ENCODE measurements around the gene PTPRK. TPM values are rescaled to one million over a fixed set of nuclear protein-coding genes. Genes with fewer than 3 reads are reported as not detected.

The PTPRK gene
- total RNA-seq, 1 experiment from 2014 or later: 34.2 TPM

DNA sequence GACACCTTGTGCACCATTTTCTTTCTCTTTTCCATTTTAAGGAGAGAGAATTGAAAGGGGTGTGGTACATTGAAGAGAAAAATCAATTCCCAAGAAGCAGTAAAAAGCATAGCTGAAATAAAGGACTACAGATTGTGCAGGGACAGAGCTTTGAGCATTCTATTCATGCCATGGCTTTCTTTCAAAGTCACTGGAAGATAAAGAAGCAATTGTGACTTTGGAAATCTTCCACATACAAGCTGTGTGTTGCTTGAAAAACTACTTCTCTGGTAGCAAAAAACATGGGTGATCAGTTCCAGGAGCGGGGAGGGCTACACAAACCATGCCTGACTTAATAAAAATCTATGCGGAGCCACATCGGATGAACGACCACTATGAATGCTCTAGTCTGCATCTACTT is 389.4 kb downstream of the PTPRK start:
- DNase-seq (ENCODE audit: low read depth, low spot score) (no peak), ATAC-seq (no peak)
- no peaks in the 10 kb centered on the region for H3K79me2 ChIP-seq (ENCODE audit: insufficient read depth, low read length)
- ChIA-PET POLR2A (no interaction called here), CTCF (no interaction called here), RAD21 (ENCODE audit: low non-redundant PET in 1 of 2, low total read pairs in 2 of 2, uncharacterized antibody in 2 of 2, unreplicated experiment in 2 of 2) (no interaction called here)
- no peak overlapping the region for H3K4me2 ChIP-seq (ENCODE audit: low read length)
- no peaks in the 10 kb centered on the region for H3K36me3 ChIP-seq (ENCODE audit: control insufficient read depth in 1 of 2, insufficient read depth in 2 of 2, low read length in 2 of 2)
- TF ChIP-seq CEBPB (IDR thresholded peaks at IDR 0.05; ENCODE audit: low read depth) (no peak), CTCF (IDR thresholded peaks at IDR 0.05 in 2 of 3, conservative IDR thresholded peaks at IDR 0.05 in 1 of 3; ENCODE audit: borderline replicate concordance in 1 of 3, insufficient read depth in 1 of 3, low read depth in 2 of 3, low read length in 2 of 3) (no peak), SIN3A (IDR thresholded peaks at IDR 0.05; ENCODE audit: low read depth) (no peak), REST (IDR thresholded peaks at IDR 0.05; ENCODE audit: low read depth) (no peak), EZH2phosphoT487 (IDR thresholded peaks at IDR 0.05; ENCODE audit: borderline replicate concordance) (no peak), RAD21 (IDR thresholded peaks at IDR 0.05; ENCODE audit: low read depth) (no peak), SRF (IDR thresholded peaks at IDR 0.05; ENCODE audit: low read depth) (no peak), ZBTB33 (IDR thresholded peaks at IDR 0.05; ENCODE audit: extremely low read depth, insufficient replicate concordance, low read length) (no peak), CBX3 (IDR thresholded peaks at IDR 0.05; ENCODE audit: low read depth) (no peak), ELF1 (IDR thresholded peaks at IDR 0.05; ENCODE audit: borderline replicate concordance, low read depth) (no peak), POLR2AphosphoS5 (IDR thresholded peaks at IDR 0.05; ENCODE audit: low read depth, low read length) (no peak), SP1 (IDR thresholded peaks at IDR 0.05; ENCODE audit: low read depth) (no peak), JUND (IDR thresholded peaks at IDR 0.05) (no peak)
- TF ChIP-seq, protein P1, sequence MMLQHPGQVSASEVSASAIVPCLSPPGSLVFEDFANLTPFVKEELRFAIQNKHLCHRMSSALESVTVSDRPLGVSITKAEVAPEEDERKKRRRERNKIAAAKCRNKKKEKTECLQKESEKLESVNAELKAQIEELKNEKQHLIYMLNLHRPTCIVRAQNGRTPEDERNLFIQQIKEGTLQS (IDR thresholded peaks at IDR 0.05): no peak
- 0 out of 4 replicates have a peak, but pooled peaks cover 0 to 2% of the 10 kb centered on the region in 2 experiments for H3K4me1 ChIP-seq (ENCODE audit: control insufficient read depth in 1 of 2, insufficient read depth in 2 of 2, low read length in 2 of 2)
- no peaks in the 10 kb centered on the region for H3K9me2 ChIP-seq (ENCODE audit: insufficient read depth)
- no peaks in the 10 kb centered on the region for H4K20me1 ChIP-seq (ENCODE audit: insufficient read depth)
- H3K27ac ChIP-seq (ENCODE audit: low read depth, low read length): no peak overlapping the region
- intact Hi-C loops (cut with micrococcal nuclease): no loop called here
- no peaks in the 10 kb centered on the region for H3K9me3 ChIP-seq (ENCODE audit: control insufficient read depth in 1 of 2, insufficient read depth in 1 of 2, low read depth in 1 of 2, low read length in 2 of 2)
- H3K27me3 ChIP-seq (ENCODE audit: insufficient read depth, low read length): no peaks in the 10 kb centered on the region
- no peak overlapping the region for H2AFZ ChIP-seq (ENCODE audit: low read depth, low read length, poor library complexity, severe bottlenecking)
- BruUV-seq (replicated peaks): no TSS peak
- H3K9ac ChIP-seq (ENCODE audit: low read length): no peak overlapping the region
- no peak overlapping the region for H3K4me3 ChIP-seq (replicated peaks in 1 of 2; ENCODE audit: low read depth in 1 of 2, low read length in 2 of 2)
